ENCODE data around the gene DISC1.
"Not testable (repeated sequence)": the region's sequence is repeated elsewhere in the genome, so short reads cannot be mapped to it uniquely, and the experiment has no call there.

The DISC1 gene

DNA sequence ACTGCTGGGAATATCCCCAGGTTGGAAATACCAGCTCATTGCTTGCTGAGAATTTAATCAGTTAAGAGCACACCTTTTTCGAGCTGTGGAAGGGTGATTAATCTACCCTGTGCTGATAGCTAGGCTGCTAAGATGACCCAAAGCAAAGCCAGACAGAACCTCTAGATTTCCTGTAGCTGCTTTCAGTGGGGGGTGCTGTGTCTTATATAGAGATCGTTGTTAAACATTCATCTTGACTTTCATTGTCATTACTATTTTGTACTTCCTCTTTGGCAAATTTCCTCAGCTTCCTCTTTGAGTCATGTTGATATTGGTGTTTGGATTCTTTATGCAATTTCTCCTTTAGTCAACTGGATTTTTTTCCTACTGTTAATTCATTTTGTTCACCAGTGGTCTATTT, 155.3 kb downstream of the DISC1 start:
- Mint-ChIP-seq H3K9me3 (no peaks in the 10 kb centered on the region), H3K27ac (no peak overlapping the region), H3K4me3 (no peak overlapping the region), H3K36me3 (ENCODE audit: low read depth) (no peaks in the 10 kb centered on the region), H3K4me1 (peaks cover 16% of the 10 kb centered on the region), H3K27me3 (ENCODE audit: low read depth) (peaks cover 3% of the 10 kb centered on the region)
- no peak for TF ChIP-seq CTCF (IDR thresholded peaks at IDR 0.05; ENCODE audit: unreplicated experiment in 3 of 3)

DNA sequence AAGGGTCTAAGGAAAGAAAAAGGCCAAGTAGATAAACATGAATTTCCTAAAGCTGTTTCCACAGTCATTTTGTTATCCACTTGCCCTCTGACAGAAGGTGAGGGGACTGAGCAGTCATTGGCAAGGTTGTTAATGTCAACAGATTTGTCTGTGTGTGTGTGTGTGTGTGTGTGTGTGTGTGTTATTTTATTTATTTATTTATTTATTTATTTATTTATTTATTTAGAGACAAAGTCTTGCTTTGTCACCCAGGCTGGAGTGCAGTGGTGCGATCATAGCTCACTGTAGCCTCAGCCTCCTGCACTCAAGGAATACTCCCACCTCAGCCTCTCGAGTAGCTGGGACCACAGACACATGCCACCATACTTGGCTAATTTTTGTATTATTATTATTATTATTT, 158.5 kb downstream of the DISC1 start:
- H3K36me3 Mint-ChIP-seq (ENCODE audit: low read depth); H3K4me3 Mint-ChIP-seq; H3K9me3 Mint-ChIP-seq; H3K4me1 Mint-ChIP-seq; H3K27ac Mint-ChIP-seq; H3K27me3 Mint-ChIP-seq (ENCODE audit: low read depth): not testable (repeated sequence)

DNA sequence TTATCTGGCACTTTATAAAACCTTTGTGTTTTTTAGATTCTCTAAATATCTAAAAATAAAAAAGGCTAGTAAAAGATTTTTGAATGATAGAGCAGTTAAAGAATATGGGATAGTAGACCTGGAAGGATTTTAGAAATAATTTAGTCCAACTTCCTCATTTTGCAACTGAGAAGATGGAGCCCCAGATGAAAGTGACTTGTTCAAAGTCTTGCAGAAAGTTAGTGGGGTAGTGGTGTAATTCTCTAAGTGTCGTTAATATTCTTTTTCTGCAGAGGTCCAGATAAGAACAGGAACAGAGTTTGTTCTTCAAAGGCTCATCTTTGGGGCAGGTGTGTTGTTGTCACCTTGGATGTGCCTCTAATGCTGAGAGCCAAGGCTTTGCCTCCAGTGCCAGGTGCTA, 159.5 kb downstream of the DISC1 start:
- no peak for TF ChIP-seq CTCF (IDR thresholded peaks at IDR 0.05; ENCODE audit: unreplicated experiment in 3 of 3)
- Mint-ChIP-seq H3K27ac (no peak overlapping the region), H3K9me3 (no peaks in the 10 kb centered on the region), H3K4me3 (no peak overlapping the region), H3K36me3 (ENCODE audit: low read depth) (no peaks in the 10 kb centered on the region), H3K4me1 (no peaks in the 10 kb centered on the region), H3K27me3 (ENCODE audit: low read depth) (no peaks in the 10 kb centered on the region)

GRCh38 chr1:231792634-231793033, 166.0 kb downstream of the DISC1 start:
- TF ChIP-seq CTCF (IDR thresholded peaks at IDR 0.05; ENCODE audit: unreplicated experiment in 3 of 3), result no peak
- Mint-ChIP-seq H3K36me3 (ENCODE audit: low read depth) (no peaks in the 10 kb centered on the region), H3K4me3 (no peak overlapping the region), H3K4me1 (no peaks in the 10 kb centered on the region), H3K9me3 (no peaks in the 10 kb centered on the region), H3K27me3 (ENCODE audit: low read depth) (no peaks in the 10 kb centered on the region), H3K27ac (no peak overlapping the region)

GRCh38 chr1:231793893-231794292, 167.3 kb downstream of the DISC1 start:
- no peak overlapping the region for H3K27ac Mint-ChIP-seq
- H3K9me3 Mint-ChIP-seq, result peaks cover 4% of the 10 kb centered on the region
- TF ChIP-seq CTCF (IDR thresholded peaks at IDR 0.05; ENCODE audit: unreplicated experiment in 3 of 3), result no peak
- no peaks in the 10 kb centered on the region for H3K27me3 Mint-ChIP-seq (ENCODE audit: low read depth)
- no peak overlapping the region for H3K4me3 Mint-ChIP-seq
- H3K4me1 Mint-ChIP-seq, result no peaks in the 10 kb centered on the region
- no peaks in the 10 kb centered on the region for H3K36me3 Mint-ChIP-seq (ENCODE audit: low read depth)

DNA sequence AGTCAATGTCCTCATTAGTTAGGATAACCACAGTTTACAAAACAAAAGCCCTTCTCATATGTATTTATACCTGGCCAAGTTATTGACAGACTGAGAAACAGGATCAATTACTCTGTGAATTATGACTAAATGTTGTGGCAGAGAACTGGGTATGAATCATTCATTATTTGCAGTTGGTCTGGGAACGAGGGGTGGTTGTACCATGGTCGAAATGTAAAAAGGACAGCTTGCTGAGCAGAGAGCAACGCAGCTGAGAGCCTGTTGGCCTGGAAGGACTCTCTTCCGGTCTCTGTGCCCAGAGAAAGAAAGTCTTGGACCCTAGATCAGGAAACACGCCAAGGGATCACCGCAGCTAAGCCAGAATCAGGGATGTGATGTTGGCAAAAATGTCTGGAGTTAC, 169.6 kb downstream of the DISC1 start:
- Mint-ChIP-seq H3K9me3 (peaks cover 18% of the 10 kb centered on the region), H3K27me3 (ENCODE audit: low read depth) (no peaks in the 10 kb centered on the region), H3K4me1 (no peaks in the 10 kb centered on the region), H3K4me3 (no peak overlapping the region), H3K36me3 (ENCODE audit: low read depth) (peaks cover 19% of the 10 kb centered on the region), H3K27ac (no peak overlapping the region)
- no peak for TF ChIP-seq CTCF (IDR thresholded peaks at IDR 0.05; ENCODE audit: unreplicated experiment in 3 of 3)

All from nephron (organoid).